H9 (cell line): ENCODE data around the gene CHURC1. TPM values are rescaled to one million over a fixed set of nuclear protein-coding genes. Genes with fewer than 3 reads are reported as not detected.

Source experiments
- DNase-seq: peaks from one replicate; pipeline ENCODE4 v3.0.0-alpha.2; 2017
- H2AFZ ChIP-seq: one replicate; pipeline ENCODE4 v1.6.1; 2013; ENCODE audit warnings: mild to moderate bottlenecking, low read length, control low read depth, moderate library complexity
- H2AK5ac ChIP-seq: 2 replicates; pipeline ENCODE4 v1.6.1; 2013; ENCODE audit warnings: low read length, control low read depth, mixed read lengths; ENCODE audit not compliant: insufficient read length
- H2BK120ac ChIP-seq: one replicate; pipeline ENCODE4 v1.6.1; 2013; ENCODE audit warnings: low read depth, mild to moderate bottlenecking, low read length, control low read depth, inconsistent platforms; ENCODE audit not compliant: poor library complexity, severe bottlenecking
- H2BK12ac ChIP-seq: 2 replicates; pipeline ENCODE4 v1.6.1; 2013; ENCODE audit warnings: low read length, control low read depth, mixed read lengths, low read depth; ENCODE audit not compliant: insufficient read length
- H2BK15ac ChIP-seq: 2 replicates; pipeline ENCODE4 v1.6.1; 2013; ENCODE audit warnings: low read depth, low read length, control low read depth
- H2BK20ac ChIP-seq: one replicate; pipeline ENCODE4 v1.6.1; 2013; ENCODE audit warnings: low read depth, mild to moderate bottlenecking, low read length, control low read depth, inconsistent platforms; ENCODE audit not compliant: poor library complexity, severe bottlenecking
- H2BK5ac ChIP-seq: 2 replicates; pipeline ENCODE4 v1.6.1; 2013; ENCODE audit warnings: low read length, control low read depth, mixed read lengths; ENCODE audit not compliant: insufficient read length
- H3K14ac ChIP-seq: 2 replicates; pipeline ENCODE4 v1.6.1; 2013; ENCODE audit warnings: low read length, control low read depth; ENCODE audit not compliant: insufficient read depth
- H3K18ac ChIP-seq: 2 replicates; pipeline ENCODE4 v1.6.1; 2013; ENCODE audit warnings: low read depth, mild to moderate bottlenecking, mixed read lengths, low read length, control low read depth; ENCODE audit not compliant: insufficient read length
- H3K23ac ChIP-seq: 2 replicates; pipeline ENCODE4 v1.6.1; 2013; ENCODE audit warnings: low read length, control low read depth, mixed read lengths, low read depth; ENCODE audit not compliant: insufficient read length
- H3K23me2 ChIP-seq: 2 replicates; pipeline ENCODE4 v1.6.1; 2013; ENCODE audit warnings: low read depth, mild to moderate bottlenecking, mixed read lengths, low read length, control low read depth; ENCODE audit not compliant: insufficient read length, poor library complexity, severe bottlenecking
- H3K27ac ChIP-seq: 2 replicates; pipeline ENCODE4 v1.5.1; 2013; ENCODE audit warnings: low read length, control low read depth, mixed read lengths, low read depth; ENCODE audit not compliant: insufficient read length
- H3K27me3 ChIP-seq: 2 replicates; pipeline ENCODE4 v1.6.1; 2013; ENCODE audit warnings: low read length, control low read depth, inconsistent platforms; ENCODE audit not compliant: insufficient read depth
- H3K4ac ChIP-seq: 2 replicates; pipeline ENCODE4 v1.6.1; 2013; ENCODE audit warnings: low read depth, mild to moderate bottlenecking, control low read depth, inconsistent platforms, low read length, moderate library complexity
- H3K4me1 ChIP-seq: 2 replicates; pipeline ENCODE4 v1.6.1; 2013; ENCODE audit warnings: low read length, control low read depth, inconsistent platforms; ENCODE audit not compliant: insufficient read depth
- H3K4me2 ChIP-seq: 2 replicates; pipeline ENCODE4 v1.6.1; 2013; ENCODE audit warnings: low read length, control low read depth, mixed read lengths; ENCODE audit not compliant: insufficient read length, insufficient read depth
- H3K56ac ChIP-seq: 2 replicates; pipeline ENCODE4 v1.6.1; 2013; ENCODE audit warnings: low read depth, mild to moderate bottlenecking, mixed read lengths, low read length, control low read depth; ENCODE audit not compliant: insufficient read length
- H3K79me1 ChIP-seq: 2 replicates; pipeline ENCODE4 v1.6.1; 2013; ENCODE audit warnings: low read depth, mild to moderate bottlenecking, moderate library complexity, low read length, control low read depth, inconsistent platforms; ENCODE audit not compliant: insufficient read depth, poor library complexity, severe bottlenecking
- H3K79me2 ChIP-seq: 2 replicates; pipeline ENCODE4 v1.6.1; 2013; ENCODE audit warnings: low read length, control low read depth, inconsistent platforms; ENCODE audit not compliant: insufficient read depth
- H3K9ac ChIP-seq: 2 replicates; pipeline ENCODE4 v1.6.1; 2013; ENCODE audit warnings: low read length, control low read depth, mixed read lengths; ENCODE audit not compliant: insufficient read length; ENCODE audit errors: extremely low read depth
- H3K9me3 ChIP-seq: one replicate; pipeline ENCODE4 v1.6.1; 2013; ENCODE audit warnings: low read depth, low read length, inconsistent platforms; ENCODE audit not compliant: control insufficient read depth
- H3T11ph ChIP-seq: one replicate; pipeline ENCODE4 v1.6.1; 2013; ENCODE audit warnings: mild to moderate bottlenecking, low read length, control low read depth, inconsistent platforms
- H4K20me1 ChIP-seq: one replicate; pipeline ENCODE4 v1.6.1; 2013; ENCODE audit not compliant: control insufficient read depth, insufficient read length, insufficient read depth
- H4K5ac ChIP-seq: 2 replicates; pipeline ENCODE4 v1.6.1; 2013; ENCODE audit warnings: low read depth, mild to moderate bottlenecking, mixed read lengths, low read length, control low read depth; ENCODE audit not compliant: insufficient read length
- H4K8ac ChIP-seq: replicated peaks from 2 replicates; pipeline ENCODE4 v1.6.1; 2013; ENCODE audit warnings: low read length, control low read depth, mixed read lengths, low read depth; ENCODE audit not compliant: insufficient read length
- H4K91ac ChIP-seq: 2 replicates; pipeline ENCODE4 v1.6.1; 2013; ENCODE audit warnings: low read depth, mild to moderate bottlenecking, moderate library complexity, mixed read lengths, low read length, control low read depth; ENCODE audit not compliant: insufficient read length
- H3K27ac Mint-ChIP-seq, 3 experiments: 2 replicates in 2 of 3; 3 replicates in 1 of 3; pipeline ENCODE4 v1.8.0; 2020 to 2021; ENCODE audit warnings: mixed read lengths in 3 of 3, mild to moderate bottlenecking in 1 of 3, moderate library complexity in 1 of 3
- H3K27me3 Mint-ChIP-seq: 2 replicates; pipeline ENCODE4 v1.8.0; 2021; ENCODE audit warnings: low read depth, mild to moderate bottlenecking, moderate library complexity, mixed read lengths
- H3K36me3 Mint-ChIP-seq, 3 experiments: 2 replicates in 2 of 3; 3 replicates in 1 of 3; pipeline ENCODE4 v1.8.0; 2020 to 2021; ENCODE audit warnings: low read depth in 3 of 3, mixed read lengths in 3 of 3; ENCODE audit not compliant: insufficient read depth in 1 of 3
- H3K4me1 Mint-ChIP-seq, 2 experiments: 2 replicates each; pipeline ENCODE4 v1.8.0; 2020; ENCODE audit warnings: mixed read lengths in 2 of 2
- H3K4me3 Mint-ChIP-seq, 2 experiments: 2 replicates in 1 of 2; 3 replicates in 1 of 2; pipeline ENCODE4 v1.8.0; 2020 to 2021; ENCODE audit warnings: mild to moderate bottlenecking in 2 of 2, mixed read lengths in 2 of 2, moderate library complexity in 1 of 2
- H3K9me3 Mint-ChIP-seq, 2 experiments: 2 replicates in 1 of 2; 3 replicates in 1 of 2; pipeline ENCODE4 v1.8.0; 2020; ENCODE audit warnings: mild to moderate bottlenecking in 2 of 2, mixed read lengths in 2 of 2, moderate library complexity in 1 of 2
- WGBS: extraction: QIAGEN DNeasy Blood & Tissue Kit; methylation state at CpG from one replicate; pipeline ENCODE4 v1.1.7; 2013; ENCODE audit warnings: missing lambda C conversion rate, low lambda C conversion rate, mixed read lengths; ENCODE audit not compliant: insufficient read length; ENCODE audit errors: extremely low coverage; 5-methylcytosine and 5-hydroxymethylcytosine counted together
- total RNA-seq: library from RNA; stranded (reverse); gene quantifications from 2 replicates; pipeline ENCODE4 v1.2.1, GENCODE V29; 2021
- TF ChIP-seq, protein P1 (sequence below): fragments of 200-600 bp; sonication (generic); conservative IDR thresholded peaks from 3 replicates; pipeline ENCODE4 v1.8.0; 2021; ENCODE audit warnings: antibody characterized with exemption, mild to moderate bottlenecking

The CHURC1 gene
- total RNA-seq, 1 experiment from 2014 or later: 58.7 TPM

DNA sequence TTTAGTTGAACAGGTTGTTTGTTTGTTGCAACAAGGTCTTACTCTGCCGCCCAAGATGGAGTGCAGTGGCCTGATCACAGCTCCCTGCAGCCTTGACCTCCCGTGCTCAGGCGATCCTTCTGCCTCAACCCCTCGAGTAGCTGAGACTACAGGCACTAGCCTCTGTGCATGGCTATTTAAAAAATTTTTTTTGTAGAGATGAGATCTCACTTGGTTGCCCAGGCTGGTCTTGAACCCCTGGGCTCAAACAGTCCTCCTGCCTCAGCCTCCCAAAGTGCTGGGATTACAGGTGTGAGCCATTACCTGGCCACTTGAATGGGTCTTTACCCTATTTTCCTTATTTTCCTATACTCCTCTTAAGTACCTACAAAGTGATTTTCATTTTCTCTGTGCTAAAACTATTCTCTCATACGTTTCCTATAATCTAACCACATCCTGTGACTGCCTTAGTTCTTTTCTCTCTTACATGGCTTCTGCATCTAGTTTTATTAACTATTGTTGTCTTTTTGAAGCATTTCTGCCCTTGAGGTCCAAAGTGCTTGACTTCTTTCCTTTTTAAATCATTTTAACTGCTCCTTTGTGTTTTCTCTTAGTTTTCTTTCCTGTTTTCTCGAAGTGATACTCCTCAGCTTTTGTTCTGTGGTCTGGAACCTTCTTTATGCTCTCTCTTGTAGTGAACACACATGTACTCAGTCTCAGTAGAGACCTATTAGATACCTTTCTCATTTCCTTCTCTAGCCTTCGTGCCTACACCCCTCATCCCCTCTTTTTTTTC is 14.2 kb downstream of the CHURC1 start:
- WGBS: no CpG with 5 or more reads among the region's 7 CpGs
- no peak overlapping the region for H2BK20ac ChIP-seq
- H3K4me1 Mint-ChIP-seq: no peaks in the 10 kb centered on the region
- H3K79me2 ChIP-seq: no peaks in the 10 kb centered on the region
- H3K36me3 Mint-ChIP-seq: peaks cover 6 to 41% (median 35%) of the 10 kb centered on the region in 3 experiments; a peak in 5 of 7 replicates
- H3K27ac Mint-ChIP-seq: no peak overlapping the region
- H3K9me3 Mint-ChIP-seq: no peaks in the 10 kb centered on the region
- H3K18ac ChIP-seq: no peak overlapping the region
- TF ChIP-seq, protein P1, sequence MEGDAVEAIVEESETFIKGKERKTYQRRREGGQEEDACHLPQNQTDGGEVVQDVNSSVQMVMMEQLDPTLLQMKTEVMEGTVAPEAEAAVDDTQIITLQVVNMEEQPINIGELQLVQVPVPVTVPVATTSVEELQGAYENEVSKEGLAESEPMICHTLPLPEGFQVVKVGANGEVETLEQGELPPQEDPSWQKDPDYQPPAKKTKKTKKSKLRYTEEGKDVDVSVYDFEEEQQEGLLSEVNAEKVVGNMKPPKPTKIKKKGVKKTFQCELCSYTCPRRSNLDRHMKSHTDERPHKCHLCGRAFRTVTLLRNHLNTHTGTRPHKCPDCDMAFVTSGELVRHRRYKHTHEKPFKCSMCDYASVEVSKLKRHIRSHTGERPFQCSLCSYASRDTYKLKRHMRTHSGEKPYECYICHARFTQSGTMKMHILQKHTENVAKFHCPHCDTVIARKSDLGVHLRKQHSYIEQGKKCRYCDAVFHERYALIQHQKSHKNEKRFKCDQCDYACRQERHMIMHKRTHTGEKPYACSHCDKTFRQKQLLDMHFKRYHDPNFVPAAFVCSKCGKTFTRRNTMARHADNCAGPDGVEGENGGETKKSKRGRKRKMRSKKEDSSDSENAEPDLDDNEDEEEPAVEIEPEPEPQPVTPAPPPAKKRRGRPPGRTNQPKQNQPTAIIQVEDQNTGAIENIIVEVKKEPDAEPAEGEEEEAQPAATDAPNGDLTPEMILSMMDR: no peak
- H3K23ac ChIP-seq: no peak overlapping the region
- H3K27me3 Mint-ChIP-seq: no peaks in the 10 kb centered on the region
- no peak overlapping the region for H3K4ac ChIP-seq
- H3K4me3 Mint-ChIP-seq: no peak overlapping the region
- H2BK120ac ChIP-seq: no peak overlapping the region
- H2BK15ac ChIP-seq: no peak overlapping the region
- no peak overlapping the region for H2BK5ac ChIP-seq
- no peak overlapping the region for H3K14ac ChIP-seq
- H3T11ph ChIP-seq: no peak overlapping the region
- H3K9ac ChIP-seq: no peak overlapping the region
- H3K27ac ChIP-seq: no peak overlapping the region
- H3K79me1 ChIP-seq: no peaks in the 10 kb centered on the region
- no peaks in the 10 kb centered on the region for H4K20me1 ChIP-seq
- no peak overlapping the region for H4K5ac ChIP-seq
- H4K8ac ChIP-seq: no peak overlapping the region
- H3K27me3 ChIP-seq: no peaks in the 10 kb centered on the region
- no peak overlapping the region for H2AFZ ChIP-seq
- H3K4me1 ChIP-seq: no peaks in the 10 kb centered on the region
- H3K56ac ChIP-seq: no peak overlapping the region
- H2AK5ac ChIP-seq: no peak overlapping the region
- no peak overlapping the region for H4K91ac ChIP-seq
- H3K9me3 ChIP-seq: no peaks in the 10 kb centered on the region
- no peaks in the 10 kb centered on the region for H3K23me2 ChIP-seq
- no peak overlapping the region for H3K4me2 ChIP-seq
- DNase-seq: no peak
- H2BK12ac ChIP-seq: no peak overlapping the region
